ENCODE measurements around the gene EPN2. TPM values are rescaled to one million over a fixed set of nuclear protein-coding genes. Genes with fewer than 3 reads are reported as not detected.

The EPN2 gene
- polyA plus RNA-seq, 3 donors: 0.93 TPM; not detected in 2

DNA sequence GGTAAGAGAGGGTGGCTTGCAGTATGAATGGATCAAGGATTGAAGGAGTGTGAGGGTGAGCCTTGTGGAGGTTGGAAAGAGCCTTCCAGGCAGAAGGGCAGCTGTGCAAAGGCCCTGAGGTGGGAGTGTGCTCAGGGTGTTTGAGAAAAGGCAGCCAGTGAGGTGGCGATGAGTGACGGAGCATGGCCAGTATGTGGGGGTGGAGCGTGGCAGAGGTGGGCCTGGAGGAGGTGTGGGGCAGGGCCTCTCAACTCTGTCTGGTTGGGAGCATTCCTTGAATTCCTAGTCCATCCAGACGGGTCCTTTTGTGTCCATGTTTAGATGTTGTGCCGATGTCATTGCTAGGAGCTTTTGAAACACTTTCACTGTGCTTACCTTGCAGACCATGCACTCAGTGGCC is 51.3 kb downstream of the EPN2 start:
- intact Hi-C loops (cut with micrococcal nuclease): no loop called here
- no peaks in the 10 kb centered on the region for H3K9me3 Mint-ChIP-seq
- Histone ChIP-seq H3K4me2 (replicated peaks; ENCODE audit: extremely low read depth, low read length, poor library complexity, severe bottlenecking) (no peak overlapping the region), H3K36me3 (replicated peaks in 1 of 2; ENCODE audit: control insufficient read depth in 1 of 2, insufficient read depth in 2 of 2, low read length in 2 of 2) (no peaks in the 10 kb centered on the region), H3K4me1 (ENCODE audit: control insufficient read depth in 1 of 2, insufficient read depth in 2 of 2, low read length in 2 of 2) (peaks cover 10 to 13% of the 10 kb centered on the region in 2 donors), H3K27me3 (ENCODE audit: control insufficient read depth in 2 of 2, insufficient read depth in 2 of 2, low read length in 2 of 2) (peaks cover 0 to 37% of the 10 kb centered on the region in 2 donors), H3K79me2 (ENCODE audit: insufficient read depth, low read length) (no peaks in the 10 kb centered on the region), H3K27ac (ENCODE audit: low read depth in 1 of 2, low read length in 2 of 2) (no peak overlapping the region), H4K20me1 (ENCODE audit: insufficient read depth, low read length) (no peaks in the 10 kb centered on the region), H3K9ac (ENCODE audit: insufficient read depth, low read length, poor library complexity, severe bottlenecking) (no peak overlapping the region), H3K9me3 (replicated peaks in 1 of 2; ENCODE audit: control insufficient read depth in 1 of 2, insufficient read depth in 1 of 2, low read length in 2 of 2) (no peaks in the 10 kb centered on the region), H2AFZ (ENCODE audit: insufficient read depth, low read depth, low read length, poor library complexity, severe bottlenecking) (no peak overlapping the region), H3K4me3 (replicated peaks in 1 of 3; ENCODE audit: low read depth in 2 of 3, low read length in 3 of 3) (no peak overlapping the region)
- peaks cover 16% of the 10 kb centered on the region for H3K4me1 Mint-ChIP-seq
- TF ChIP-seq, protein P1, sequence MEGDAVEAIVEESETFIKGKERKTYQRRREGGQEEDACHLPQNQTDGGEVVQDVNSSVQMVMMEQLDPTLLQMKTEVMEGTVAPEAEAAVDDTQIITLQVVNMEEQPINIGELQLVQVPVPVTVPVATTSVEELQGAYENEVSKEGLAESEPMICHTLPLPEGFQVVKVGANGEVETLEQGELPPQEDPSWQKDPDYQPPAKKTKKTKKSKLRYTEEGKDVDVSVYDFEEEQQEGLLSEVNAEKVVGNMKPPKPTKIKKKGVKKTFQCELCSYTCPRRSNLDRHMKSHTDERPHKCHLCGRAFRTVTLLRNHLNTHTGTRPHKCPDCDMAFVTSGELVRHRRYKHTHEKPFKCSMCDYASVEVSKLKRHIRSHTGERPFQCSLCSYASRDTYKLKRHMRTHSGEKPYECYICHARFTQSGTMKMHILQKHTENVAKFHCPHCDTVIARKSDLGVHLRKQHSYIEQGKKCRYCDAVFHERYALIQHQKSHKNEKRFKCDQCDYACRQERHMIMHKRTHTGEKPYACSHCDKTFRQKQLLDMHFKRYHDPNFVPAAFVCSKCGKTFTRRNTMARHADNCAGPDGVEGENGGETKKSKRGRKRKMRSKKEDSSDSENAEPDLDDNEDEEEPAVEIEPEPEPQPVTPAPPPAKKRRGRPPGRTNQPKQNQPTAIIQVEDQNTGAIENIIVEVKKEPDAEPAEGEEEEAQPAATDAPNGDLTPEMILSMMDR (IDR thresholded peaks at IDR 0.05): no peak
- peaks cover 0 to 12% of the 10 kb centered on the region in 2 donors for H3K36me3 Mint-ChIP-seq
- H3K27me3 Mint-ChIP-seq (ENCODE audit: low read depth in 3 of 3): peaks cover 59 to 73% (median 69%) of the 10 kb centered on the region in 3 donors
- WGBS (ENCODE audit: insufficient coverage): 90% methylated on average over 3 of the region's 5 CpGs
- no peak overlapping the region for H3K27ac Mint-ChIP-seq
- DNase-seq: no peak
- peak overlapping the region in 1 of 2 donors; percentile 70 for H3K4me3 Mint-ChIP-seq

DNA sequence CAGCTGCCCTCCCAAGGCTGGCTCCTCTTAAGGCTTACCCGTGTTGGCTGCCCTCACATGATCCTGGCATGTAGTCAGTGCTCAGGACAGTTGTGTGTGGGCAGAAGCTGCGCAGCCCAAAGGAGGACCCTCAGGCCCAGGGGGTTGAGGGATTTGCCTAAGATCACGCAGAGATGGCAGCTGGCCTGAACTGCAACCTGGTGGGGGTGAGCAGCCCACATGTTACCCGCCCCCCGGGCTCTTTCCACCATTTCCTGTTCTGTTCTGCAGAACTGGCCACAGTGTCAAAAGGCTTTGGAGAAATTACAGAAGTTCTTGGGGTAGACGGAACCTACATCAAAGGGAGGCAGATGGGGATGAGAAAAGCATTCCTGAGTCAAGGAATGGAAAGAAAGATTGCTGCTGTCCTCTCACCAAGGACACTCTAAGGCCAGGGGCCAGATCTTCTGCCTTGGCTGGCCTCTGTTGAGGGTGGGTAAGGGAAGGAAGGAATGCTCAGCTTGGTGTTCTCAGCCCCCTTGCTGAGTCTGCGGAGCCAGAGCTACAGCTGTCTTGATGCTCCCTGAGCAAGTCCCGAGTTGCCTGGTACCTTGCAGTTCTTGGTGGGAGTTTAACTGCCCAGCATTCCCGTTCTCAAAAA is 53.0 kb downstream of the EPN2 start:
- H3K27ac Mint-ChIP-seq: no peak overlapping the region
- Histone ChIP-seq H3K4me2 (replicated peaks; ENCODE audit: extremely low read depth, low read length, poor library complexity, severe bottlenecking) (no peak overlapping the region), H3K27me3 (ENCODE audit: control insufficient read depth in 2 of 2, insufficient read depth in 2 of 2, low read length in 2 of 2) (peaks cover 3 to 49% of the 10 kb centered on the region in 2 donors), H2AFZ (ENCODE audit: insufficient read depth, low read depth, low read length, poor library complexity, severe bottlenecking) (no peak overlapping the region), H3K27ac (ENCODE audit: low read depth in 1 of 2, low read length in 2 of 2) (no peak overlapping the region), H3K9ac (ENCODE audit: insufficient read depth, low read length, poor library complexity, severe bottlenecking) (no peak overlapping the region), H3K36me3 (replicated peaks in 1 of 2; ENCODE audit: control insufficient read depth in 1 of 2, insufficient read depth in 2 of 2, low read length in 2 of 2) (no peaks in the 10 kb centered on the region), H4K20me1 (ENCODE audit: insufficient read depth, low read length) (no peaks in the 10 kb centered on the region), H3K79me2 (ENCODE audit: insufficient read depth, low read length) (no peaks in the 10 kb centered on the region), H3K9me3 (replicated peaks in 1 of 2; ENCODE audit: control insufficient read depth in 1 of 2, insufficient read depth in 1 of 2, low read length in 2 of 2) (no peaks in the 10 kb centered on the region), H3K4me3 (replicated peaks in 1 of 3; ENCODE audit: low read depth in 2 of 3, low read length in 3 of 3) (no peak overlapping the region), H3K4me1 (ENCODE audit: control insufficient read depth in 1 of 2, insufficient read depth in 2 of 2, low read length in 2 of 2) (peaks cover 11 to 13% of the 10 kb centered on the region in 2 donors)
- H3K4me3 Mint-ChIP-seq: peak overlapping the region in 1 of 2 donors; percentile 69
- intact Hi-C loops (cut with micrococcal nuclease): no loop called here
- peaks cover 61 to 82% (median 77%) of the 10 kb centered on the region in 3 donors for H3K27me3 Mint-ChIP-seq (ENCODE audit: low read depth in 3 of 3)
- TF ChIP-seq, protein P1 (IDR thresholded peaks at IDR 0.05): no peak
- WGBS (ENCODE audit: insufficient coverage): 0% methylated on average over 2 of the region's 9 CpGs
- peak in 1 of 3 donors; percentile 15 for DNase-seq
- peaks cover 0 to 8% of the 10 kb centered on the region in 2 donors for H3K36me3 Mint-ChIP-seq
- peaks cover 16% of the 10 kb centered on the region for H3K4me1 Mint-ChIP-seq
- H3K9me3 Mint-ChIP-seq: peaks cover 0 to 1% (median 0%) of the 10 kb centered on the region in 7 donors

Measured in CD14-positive monocyte (primary cell).